HG02759 (cell line): ENCODE results near the gene LY6G6F.

Experiments used
- ATAC-seq: cut with Tn5 transposase; IDR thresholded peaks from one replicate; pipeline ENCODE4 v1.9.1; 2021; ENCODE audit warnings: mild to moderate bottlenecking, moderate library complexity; ENCODE audit not compliant: unreplicated experiment

LY6G6F gene

DNA sequence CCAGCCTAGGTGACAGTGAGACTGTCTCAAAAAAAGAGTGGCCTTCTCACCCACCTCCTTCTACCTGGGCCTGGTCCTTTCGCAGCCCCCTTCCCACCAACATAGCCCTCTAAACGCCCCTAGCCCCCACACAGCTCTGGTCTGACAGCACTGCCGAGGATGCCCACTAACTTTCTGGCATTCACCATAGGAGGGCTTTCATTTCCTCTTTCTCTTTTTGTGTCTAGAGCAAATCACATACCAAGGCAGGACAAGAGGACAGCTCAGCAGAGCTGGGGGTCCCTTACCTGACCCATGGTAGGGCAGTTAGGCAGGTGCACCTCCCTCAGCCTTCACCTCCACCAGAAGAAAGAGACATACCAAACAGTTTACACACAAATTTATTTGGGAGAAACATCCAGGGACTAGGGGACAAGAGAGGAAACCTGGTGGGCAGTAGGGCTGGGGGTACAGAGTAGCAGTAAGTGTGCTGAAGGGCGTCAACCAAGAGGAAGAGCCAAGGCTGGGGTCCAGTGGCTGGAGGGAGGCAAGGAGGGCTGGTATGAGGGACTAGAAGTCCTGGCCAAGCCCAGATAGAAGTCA, 30.3 kb upstream of the LY6G6F start:
- no peak for ATAC-seq

DNA sequence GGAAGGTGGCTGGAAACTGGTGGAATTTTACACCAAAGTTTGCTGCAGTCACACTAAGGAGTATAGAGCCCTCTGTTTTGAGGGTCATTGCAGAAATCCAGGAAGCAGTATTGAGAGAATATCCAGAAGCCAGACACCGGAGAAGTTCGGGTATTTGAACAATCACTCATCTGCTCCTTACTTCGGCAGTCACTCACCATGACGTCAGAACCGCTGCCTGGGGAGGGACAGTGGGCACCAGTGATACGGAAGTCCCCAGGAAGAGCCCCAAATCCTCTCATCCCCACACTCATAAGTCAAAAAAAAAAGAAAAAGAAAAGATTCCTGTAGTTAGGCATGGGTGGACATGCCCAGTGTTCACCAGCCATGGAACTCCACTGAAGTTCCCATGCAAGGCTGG, 29.8 kb upstream of the LY6G6F start:
- no peak for ATAC-seq

DNA sequence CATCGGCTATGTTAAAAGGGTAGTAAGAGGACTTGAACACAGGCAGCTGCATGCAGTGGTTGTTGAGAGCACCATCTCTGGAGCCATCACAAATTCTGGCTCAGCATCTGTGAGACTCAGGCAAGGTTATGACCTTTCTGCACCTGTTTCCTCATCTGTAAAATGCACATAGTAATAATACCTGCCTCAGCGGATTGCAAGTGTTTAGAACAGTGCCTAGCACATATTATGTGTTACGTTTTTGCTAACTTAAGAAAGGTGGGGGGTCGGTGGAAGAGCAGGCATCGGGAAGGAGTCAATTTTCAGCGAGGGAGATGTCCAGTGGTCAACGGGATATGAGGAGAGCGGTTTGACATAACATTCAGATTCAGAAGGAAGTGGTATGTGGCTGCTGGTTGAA, 28.7 kb upstream of the LY6G6F start:
- ATAC-seq: no peak

DNA sequence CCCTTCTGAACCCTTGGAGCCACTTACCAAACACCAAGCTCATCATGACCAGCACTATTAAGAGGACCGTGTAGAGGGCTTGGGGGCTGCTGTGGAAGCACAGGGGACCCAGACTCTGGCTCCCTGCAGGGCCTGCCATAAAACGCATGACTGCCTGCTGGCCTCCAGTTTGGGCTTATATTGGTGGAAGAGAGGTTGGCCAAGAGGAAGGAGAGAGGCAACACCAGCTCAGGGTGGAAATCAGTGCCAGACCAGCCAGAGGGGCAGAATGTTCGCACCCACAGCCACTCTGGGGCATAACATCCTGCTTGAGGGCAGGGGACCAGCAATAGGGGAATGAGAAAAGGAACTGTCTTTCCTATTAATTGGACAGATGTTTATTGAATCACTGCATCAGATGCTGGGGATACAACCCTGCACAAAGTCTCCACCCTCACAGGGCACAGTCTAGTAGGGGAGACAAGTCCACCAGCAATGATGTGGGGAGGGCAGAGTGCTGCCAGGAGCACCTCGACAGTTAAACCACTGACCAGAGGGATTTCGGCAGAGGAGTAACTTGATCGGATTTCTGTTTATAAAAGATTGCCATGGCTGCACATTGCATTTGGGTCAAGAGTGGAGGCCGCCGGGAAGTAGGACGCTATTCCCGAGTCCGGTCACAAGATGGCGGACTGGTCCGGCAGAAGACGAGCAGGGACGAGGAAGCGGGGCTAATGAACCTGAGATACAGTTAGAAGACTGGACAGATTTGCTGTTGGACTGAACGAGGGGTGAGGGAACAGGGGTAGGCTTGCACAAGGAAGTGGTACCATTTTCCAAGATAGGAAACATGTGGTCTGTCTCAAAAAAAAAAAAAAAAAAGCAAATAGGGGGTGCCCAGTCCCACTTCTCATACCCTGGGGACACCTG, 26.2 kb upstream of the LY6G6F start, which contains the start of gene LY6G5C:
TSS of gene LY6G5C (minus strand) at position 842 of the 909 bp plus-strand sequence. CDS start at position 148, 694 bp downstream.
- no peak for ATAC-seq

DNA sequence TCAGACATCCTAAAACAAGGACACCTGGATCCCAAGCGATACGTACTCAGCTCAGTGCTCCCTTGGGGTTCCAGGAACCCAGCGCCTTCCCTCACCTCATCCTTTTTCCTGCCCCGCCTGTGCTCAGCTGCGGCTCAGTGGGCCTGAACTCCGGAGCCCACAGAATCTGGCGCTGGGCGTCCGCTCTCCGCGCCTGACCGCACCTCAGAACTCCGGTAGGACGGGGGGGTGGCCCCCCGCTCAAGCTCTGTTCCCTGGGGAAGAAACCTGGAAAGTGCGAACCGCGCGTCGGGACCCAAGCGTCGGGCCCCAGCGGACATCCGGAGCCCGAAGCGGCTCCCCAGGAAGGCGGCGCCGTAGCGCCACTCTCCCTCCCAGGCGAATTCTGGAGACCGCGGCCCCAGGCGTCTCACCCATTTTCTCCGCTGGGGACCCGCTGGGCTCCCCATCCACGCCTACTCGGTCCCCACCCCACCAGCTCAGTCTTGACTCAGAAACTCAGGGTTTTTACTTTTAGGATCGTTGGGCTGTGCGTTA, 25.5 kb upstream of the LY6G6F start:
- no peak for ATAC-seq

DNA sequence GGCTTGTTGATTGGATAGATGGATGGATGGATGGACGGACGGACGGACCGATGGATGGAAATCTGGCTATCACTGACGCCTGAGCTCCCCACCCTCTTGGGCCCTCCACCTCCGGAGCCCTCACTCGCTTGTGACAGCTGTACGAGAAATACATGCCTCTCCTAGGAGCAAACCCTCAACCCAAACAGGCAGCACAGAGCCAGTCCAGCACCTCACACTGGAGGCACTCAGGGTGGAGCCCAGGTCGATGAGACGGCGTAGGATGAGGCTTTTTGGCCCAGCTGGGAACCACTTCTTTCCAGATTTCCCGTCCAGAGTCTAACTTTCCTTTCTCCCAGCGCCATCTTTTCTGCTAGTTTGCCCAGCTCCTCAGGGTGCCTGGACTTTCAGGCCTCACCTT, 23.1 kb upstream of the LY6G6F start:
- ATAC-seq: no peak

DNA sequence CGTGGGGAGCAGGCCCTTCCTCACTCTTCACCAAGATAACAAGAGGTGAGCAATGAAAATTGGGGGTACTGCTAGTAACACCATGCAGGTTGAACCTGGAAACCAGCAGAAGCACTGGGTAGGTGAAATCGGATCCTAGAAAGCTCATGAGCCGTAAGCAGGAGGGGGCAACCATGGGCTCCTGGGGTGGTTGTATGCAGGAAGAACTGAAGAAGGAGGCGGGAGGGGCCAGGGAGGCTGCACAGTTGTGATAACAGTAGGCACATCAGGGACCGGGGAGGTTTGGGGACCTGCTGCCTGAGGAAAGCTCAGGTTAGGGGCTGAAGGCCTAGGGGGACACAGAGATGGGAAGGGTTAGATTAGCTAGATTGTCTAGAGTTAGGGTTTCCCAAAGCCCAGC, 20.2 kb upstream of the LY6G6F start:
- ATAC-seq: no peak

DNA sequence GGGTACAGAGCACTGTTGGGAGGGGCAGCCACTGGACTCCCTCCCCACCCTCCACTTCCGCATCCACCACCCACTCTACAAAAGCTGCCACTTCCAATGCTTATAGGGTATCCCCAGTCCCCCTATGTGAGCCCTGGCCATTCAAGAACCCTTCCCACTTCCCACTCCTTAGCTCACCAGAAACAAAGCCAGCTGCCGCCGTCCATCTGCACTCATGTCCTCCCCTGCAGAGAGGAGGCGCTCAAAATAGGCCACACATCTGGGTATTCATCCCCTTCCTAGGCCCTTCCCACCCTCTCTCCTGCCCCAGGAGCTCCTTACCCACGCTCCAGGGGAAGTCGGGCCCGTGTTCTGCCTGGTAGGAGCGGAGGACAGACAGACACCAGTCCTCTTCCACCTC, 19.3 kb upstream of the LY6G6F start:
- no peak for ATAC-seq

DNA sequence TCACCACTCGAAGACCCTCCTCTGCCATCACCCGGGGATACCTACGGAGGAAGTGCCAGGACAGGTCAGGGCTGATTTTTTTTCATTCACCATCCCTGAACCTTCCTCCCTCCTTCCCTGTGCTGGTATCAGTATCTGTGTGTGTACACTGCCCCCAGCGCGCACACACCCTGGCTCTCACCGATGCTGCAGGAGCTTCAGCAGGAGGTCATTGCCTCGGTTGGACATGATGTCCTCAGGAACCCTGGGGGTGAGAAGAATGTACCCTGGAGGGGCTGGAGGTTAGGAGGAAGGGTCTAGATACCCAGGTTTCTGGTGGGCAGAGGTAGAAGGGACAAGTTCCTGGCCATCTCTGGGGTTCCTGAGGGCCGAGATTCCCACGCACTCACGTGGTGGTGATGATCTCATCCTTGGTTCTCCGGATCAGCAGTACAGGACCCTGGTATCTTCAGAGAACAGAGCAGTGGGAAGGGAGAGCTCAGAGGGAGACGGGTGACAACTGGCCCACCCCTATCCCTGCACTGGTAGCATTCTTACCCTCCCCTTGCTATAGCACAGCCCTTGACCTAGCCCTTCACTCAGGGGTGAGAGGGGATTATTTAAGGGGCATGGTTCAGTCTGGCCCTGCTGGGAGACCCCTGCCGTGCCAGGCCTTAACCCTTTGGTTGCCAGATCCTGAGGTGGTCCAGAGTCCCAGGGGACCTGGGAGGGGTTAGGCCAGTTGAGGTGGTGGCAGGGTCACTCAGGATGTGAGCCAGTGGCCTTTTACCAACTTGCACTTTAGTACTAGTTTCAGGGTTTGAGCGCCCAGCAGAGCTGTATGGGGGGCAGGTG, 18.6 kb upstream of the LY6G6F start:
- no peak for ATAC-seq

DNA sequence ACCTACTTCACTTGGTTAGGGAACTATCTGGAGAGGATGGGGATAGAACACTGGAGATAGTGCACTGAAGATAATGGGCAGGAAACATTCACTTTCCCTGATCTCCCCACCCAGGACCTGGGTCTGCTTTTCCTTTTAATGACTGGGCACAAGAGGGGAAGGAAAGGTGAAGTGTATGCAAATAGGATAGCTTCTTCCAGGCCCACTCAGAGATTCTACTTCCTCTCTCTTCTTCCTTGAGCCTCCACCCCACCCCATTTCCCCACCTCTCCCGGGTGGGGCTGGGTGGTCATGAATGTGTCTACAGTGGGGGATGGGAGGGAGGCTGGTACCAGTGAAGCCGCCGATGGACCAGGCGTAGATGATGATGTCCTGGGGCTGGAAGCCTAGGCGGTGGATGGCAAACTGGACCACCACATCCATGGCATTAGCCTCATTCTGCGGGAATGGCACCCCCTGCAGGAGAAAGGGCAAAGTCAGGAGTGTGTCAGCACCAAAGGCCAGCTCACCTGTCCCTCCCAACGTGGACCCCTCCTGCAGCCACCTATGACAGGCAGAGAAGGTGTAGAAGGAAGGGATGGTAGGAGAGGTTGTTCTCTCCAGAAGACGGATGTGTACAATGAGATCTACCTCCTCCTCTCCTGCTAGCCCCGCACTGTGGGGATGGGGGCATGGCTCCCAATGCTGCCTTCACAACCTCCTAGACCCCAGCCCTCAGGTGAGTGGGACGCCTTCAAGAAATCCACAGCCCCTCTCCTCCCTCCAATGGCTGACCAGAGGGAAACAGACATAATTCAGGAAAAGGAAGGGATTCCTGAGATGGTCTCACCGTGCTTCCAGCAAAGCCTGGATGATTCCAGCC, 17.2 kb upstream of the LY6G6F start:
- ATAC-seq: no peak

DNA sequence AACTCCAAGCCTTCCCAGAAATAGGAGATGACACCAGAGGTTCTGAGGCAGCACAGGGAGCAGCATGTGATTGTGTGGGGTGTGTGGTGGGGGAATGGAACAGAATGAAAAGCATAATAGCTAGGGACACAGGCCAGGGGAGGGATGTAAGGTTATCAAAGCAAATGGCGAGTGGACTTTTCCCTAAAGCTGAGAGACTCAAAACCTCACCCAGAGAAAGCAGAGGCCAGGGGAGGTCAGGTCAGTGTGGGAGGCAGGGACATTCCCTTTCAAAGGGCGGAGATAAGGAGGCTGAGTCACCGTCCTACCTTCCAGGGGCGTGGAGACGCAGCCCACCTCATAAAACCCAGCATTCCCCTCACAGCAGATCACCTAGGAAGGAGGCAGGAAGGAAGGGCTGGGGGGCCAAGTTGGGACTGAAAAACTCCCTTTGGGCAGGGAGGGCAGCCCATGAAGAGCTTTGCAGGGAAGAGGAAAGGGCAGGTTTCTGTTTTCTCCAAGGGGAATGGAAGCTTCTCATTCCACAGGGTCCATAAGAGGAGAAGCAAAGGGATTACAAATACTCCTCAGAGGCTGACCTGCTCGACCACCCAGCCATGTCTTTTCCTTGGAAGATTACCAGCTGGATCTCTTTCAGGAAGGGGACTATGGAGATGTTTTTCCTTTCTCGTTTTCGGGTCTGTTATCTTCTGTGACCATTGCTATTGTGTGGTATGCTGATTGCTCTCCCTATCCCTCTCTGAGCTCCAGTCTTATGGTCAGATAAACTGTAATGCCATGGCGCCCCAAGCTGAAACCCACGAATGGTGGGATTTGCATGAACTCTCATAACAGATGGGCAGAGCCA, 16.2 kb upstream of the LY6G6F start:
- ATAC-seq: no peak

DNA sequence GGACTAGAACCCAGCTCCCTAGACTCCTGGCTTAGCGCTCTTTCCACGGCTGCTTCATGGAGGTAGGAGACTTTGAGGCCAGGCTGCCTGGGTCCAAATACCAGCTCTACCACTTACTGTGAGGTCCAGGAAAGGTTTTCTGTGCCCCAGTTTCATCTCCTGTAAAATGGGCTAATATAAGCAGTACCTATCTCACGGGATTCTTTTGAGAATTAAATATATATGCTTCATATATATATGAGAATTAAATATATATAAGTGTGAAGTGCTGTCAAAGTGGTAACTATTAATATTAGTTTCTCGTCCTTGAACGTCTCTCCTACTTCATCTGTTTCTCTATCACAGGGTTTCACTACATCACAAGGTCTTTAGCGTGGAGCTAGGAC, 15.6 kb upstream of the LY6G6F start:
- ATAC-seq: no peak

DNA sequence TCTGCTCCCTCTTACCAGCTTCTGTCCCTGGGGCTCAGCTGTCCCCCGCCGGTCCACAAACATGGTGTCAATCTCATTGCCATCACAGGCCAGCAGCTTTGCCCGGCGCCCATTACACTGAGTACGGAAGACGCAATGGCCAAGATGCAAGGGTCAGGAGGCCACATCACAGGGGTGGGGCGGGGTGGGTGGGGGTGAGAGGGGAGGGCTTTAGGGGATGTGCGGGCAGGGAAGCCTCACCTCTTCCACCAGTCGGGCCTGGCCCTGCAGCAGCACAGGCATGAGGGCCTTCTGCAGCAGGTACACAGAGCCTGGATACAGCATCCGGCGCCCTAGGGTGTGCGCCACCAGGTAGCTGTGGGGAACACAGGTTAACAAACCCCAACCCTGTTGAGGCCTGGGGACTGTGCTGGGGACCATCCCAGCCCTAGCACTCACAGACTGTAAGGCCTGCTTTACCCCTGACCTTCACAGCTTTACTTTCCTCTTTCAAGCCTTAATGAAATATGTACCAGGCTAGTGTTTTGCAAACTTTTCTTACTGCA, 15.0 kb upstream of the LY6G6F start:
- no peak for ATAC-seq

DNA sequence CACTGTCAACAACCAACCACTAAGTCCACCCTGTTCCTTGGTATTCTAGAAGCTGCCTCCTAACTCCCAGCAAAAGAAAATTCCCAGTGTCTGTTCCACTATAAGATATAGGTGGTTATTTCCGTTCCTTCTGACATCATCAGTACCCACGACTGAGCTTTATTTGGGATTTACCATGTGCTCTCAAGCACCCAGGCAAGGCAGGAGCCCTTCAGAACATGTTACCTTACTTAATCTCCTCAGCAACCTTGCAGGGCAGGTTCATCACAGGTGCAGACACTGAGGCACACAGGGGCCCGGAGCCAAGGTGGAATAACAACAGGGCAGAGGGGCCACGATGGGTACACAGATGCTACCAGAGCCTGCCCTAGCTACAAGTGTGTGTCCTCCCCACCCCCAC, 14.3 kb upstream of the LY6G6F start:
- no peak for ATAC-seq

DNA sequence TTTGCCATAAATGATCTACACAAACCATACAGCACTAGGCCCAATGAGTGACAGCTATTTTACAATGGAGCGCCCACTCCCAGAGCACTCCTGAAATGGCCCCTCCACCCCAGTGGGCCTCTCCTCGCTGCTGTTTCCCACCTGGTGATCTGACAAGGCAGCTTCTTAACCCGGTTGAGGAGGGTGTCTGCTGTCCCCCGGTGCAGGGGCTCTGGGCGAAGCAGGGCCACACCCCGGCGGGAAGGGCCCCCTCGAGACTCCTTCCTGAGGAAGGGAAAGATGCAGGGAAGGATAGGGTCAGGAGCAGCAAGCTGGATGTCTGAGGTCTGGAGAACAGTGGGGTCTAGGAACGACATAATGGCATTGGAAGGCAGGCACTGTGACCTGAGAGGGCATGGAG, 13.8 kb upstream of the LY6G6F start:
- no peak for ATAC-seq

DNA sequence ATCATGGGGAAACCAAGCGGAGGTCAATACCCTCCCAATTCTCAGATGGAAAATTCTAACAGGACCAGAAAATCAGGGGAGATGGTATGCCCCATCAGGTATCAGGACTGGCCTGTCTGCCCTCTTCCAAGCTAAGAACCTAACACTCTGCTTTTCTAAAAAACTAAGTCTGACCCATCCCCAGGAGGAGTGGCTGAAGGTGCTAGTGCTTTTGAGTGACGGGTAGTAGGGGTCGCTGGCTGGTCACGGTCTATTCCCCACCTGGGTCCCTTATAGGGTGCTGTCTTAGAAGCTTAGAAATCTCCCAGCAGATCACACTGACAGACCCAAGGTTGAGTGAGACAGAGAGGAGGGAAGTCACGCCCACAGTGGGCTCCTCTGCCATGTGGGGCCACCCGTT, 13.1 kb upstream of the LY6G6F start:
- ATAC-seq: no peak

DNA sequence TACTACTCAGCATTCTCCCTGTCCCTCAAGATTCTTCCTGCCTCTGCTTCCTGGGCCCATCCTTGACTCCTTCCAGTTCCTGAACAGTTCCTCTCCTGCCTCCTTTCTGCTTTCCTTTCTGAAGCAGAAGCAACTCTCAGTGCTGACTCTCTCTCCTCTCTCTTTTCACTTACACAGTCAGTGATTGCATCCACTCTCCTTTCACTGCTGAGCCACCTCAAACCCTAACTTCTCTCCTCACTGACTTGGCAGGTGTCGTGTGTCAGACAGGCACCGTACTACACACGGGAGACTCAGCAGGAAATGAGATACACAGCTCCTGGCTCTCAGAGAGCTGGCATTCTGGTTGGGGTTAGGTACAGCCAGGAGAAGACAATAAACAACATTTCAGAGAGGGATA, 9.1 kb upstream of the LY6G6F start:
- no peak for ATAC-seq

DNA sequence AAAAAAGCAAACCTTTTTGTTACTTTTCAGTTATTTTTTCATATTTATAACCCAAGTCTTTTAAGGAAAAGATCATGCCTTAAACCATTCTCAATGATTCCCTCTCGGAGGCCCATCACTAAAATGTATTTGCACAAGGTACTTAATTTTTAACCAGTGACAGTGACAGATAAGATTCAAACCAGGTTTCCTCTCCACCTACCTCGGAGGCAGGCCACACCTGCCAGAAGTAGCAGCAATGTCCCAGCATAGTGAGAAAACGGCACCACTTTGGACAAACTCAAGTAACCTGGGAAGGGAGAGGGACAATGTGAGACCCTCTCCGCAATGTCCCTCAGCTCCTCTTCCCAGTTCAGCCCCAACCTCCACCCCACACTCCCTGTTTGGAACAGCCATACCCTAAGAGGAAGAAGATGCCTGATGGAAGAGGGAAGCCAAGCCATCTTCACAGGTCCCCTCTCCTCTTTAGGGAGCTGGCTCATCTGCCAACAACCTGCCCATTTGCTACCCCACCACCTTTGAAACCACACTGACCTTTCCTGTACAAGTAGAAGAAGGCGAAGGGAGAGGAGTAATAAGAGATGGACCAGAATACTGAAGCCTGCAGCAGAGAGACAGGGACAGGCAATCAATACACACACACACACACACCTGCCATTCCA, 5.8 kb upstream of the LY6G6F start:
- ATAC-seq: no peak
